BLaER1 treated with 17β-estradiol and CSF1 and Interleukin-3, amounts not matched to agents 10 nM and 100 nM (cell line): ENCODE measurements around the gene DGCR6L.
"Not testable (repeated sequence)": the region's sequence is repeated elsewhere in the genome, so short reads cannot be mapped to it uniquely, and the experiment has no call there.

Source experiments
- H3K27ac ChIP-seq, 11 experiments: shearing (Covaris generic); formaldehyde crosslinking; 2 replicates each; pipeline ENCODE4 v1.8.1; 2022
- H3K27me3 ChIP-seq, 11 experiments: shearing (Covaris generic); formaldehyde crosslinking; 2 replicates each; pipeline ENCODE4 v1.8.1; 2022
- H3K36me3 ChIP-seq, 11 experiments: shearing (Covaris generic); formaldehyde crosslinking; 2 replicates each; pipeline ENCODE4 v1.8.1; 2022
- H3K4me1 ChIP-seq, 10 experiments: shearing (Covaris generic); formaldehyde crosslinking; 2 replicates each; pipeline ENCODE4 v1.8.1; 2022
- H3K4me2 ChIP-seq, 11 experiments: shearing (Covaris generic); formaldehyde crosslinking; 2 replicates each; pipeline ENCODE4 v1.8.1; 2022
- H3K4me3 ChIP-seq, 10 experiments: shearing (Covaris generic); formaldehyde crosslinking; 2 replicates each; pipeline ENCODE4 v1.8.1; 2022
- H3K9ac ChIP-seq, 11 experiments: shearing (Covaris generic); formaldehyde crosslinking; 2 replicates each; pipeline ENCODE4 v1.8.1; 2022
- H3K9me3 ChIP-seq, 11 experiments: shearing (Covaris generic); formaldehyde crosslinking; replicated peaks in 1 of 11; 2 replicates each; pipeline ENCODE4 v1.8.1; 2022
- H4K20me1 ChIP-seq, 11 experiments: shearing (Covaris generic); formaldehyde crosslinking; 2 replicates each; pipeline ENCODE4 v1.8.1; 2022
- Cebpa-rat ChIP-seq, 11 experiments: shearing (Covaris generic); IDR thresholded peaks; 2 replicates each; pipeline ENCODE4 v1.8.1; 2022

Gene DGCR6L

DNA sequence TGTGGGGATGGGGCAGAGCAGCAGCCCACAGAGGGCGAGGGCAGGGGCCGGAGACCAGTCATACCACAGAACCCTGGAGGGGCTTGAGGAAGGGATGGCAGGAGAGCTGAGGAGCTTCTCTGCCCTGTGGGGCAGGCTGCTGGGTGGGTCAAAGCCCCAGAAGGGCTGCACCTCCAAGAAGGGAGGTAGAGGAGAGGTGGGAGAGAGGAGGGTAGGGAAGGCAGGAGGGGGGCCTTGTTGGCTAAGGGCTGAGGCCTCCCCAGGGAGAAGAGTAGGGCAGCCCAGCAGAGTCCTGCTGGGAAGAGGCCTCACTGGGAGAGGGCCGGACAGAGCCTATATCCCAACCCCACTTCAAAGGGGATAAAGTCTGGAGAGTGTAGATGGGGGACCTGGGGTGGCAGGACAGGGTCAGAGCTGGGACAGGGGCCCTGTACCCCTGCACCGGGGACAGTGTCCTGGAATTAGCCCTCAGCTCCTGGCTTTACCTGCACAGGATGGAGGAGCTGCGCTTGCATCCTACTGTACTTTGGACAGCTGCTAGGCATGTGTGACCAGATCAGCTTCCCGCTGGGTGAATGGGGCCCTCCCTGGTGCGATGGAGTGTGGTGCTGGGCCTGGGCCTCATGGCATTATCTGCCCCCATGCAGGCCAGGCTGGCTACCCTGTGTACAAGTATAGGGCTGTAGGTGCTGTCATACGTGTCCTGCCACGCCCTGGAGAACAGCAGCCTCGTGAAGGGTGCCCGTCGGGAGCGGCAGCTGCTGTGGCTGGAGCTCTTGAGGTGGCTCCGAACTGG lies 7.3 kb downstream of the DGCR6L start:
- H3K36me3 ChIP-seq: peaks cover 0 to 21% (median 0%) of the 10 kb centered on the region in 11 experiments; a peak in 3 of 22 replicates
- TF ChIP-seq Cebpa-rat (IDR thresholded peaks at IDR 0.05): no peak
- peaks cover 15 to 62% (median 46%) of the 10 kb centered on the region in 10 experiments for H3K4me1 ChIP-seq
- H3K9ac ChIP-seq: peak overlapping the region in 3 of 11 experiments; percentile 13 to 28 (median 13); a peak in 2 of 22 replicates
- peaks cover 8 to 31% (median 19%) of the 10 kb centered on the region in 11 experiments; a peak in 16 of 22 replicates for H4K20me1 ChIP-seq
- H3K4me2 ChIP-seq: peak overlapping the region in 8 of 11 experiments; percentile 7 to 54 (median 29); a peak in 11 of 22 replicates
- no peak overlapping the region for H3K27ac ChIP-seq
- H3K4me3 ChIP-seq: no peak overlapping the region
- no peaks in the 10 kb centered on the region for H3K9me3 ChIP-seq
- no peaks in the 10 kb centered on the region for H3K27me3 ChIP-seq

DNA sequence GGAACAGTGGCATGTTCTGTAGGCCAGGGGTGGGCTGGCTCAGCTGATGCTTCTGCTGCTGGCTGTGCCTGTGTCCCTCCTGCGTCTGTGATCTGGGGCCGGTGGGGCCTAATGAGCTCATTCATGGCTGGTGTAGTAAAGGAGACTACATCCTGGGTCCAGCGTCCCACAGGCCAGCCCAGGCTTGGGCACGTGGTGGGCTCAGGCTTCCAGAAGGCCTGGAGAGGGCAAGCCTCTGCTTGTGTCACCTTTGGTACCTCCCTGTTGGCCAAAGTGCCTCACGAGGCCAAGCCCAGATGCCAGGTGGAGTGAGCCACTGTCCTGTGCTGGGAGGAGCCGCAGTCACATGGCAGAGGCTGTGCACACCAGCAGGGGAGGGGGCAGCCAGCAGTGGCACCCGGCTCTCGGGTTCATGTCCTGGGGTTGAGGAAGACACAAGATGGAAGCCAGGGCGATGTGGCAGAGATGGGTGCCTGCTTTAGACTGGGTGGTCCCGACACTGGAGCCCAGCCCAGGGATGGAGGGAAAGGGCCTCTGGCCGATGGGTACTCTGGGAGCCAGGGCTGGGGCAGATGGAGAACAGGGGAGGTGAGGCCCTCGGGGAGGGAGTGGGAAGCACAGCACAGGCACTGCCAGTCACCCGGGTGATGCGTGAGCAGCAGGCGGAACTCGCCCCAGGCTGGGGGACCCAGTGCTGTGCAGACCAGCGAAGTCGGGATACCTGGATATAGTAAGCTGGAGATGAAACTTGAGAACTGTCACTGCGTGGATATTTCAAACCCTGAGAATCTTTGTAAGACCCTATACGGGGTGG lies 8.4 kb downstream of the DGCR6L start:
- Histone ChIP-seq H3K36me3 (peaks cover 0 to 21% (median 0%) of the 10 kb centered on the region in 11 experiments; a peak in 3 of 22 replicates), H3K4me1 (peaks cover 3 to 62% (median 46%) of the 10 kb centered on the region in 10 experiments), H4K20me1 (peaks cover 1 to 24% (median 9%) of the 10 kb centered on the region in 11 experiments; a peak in 15 of 22 replicates)
- not testable (repeated sequence) for H3K9me3 ChIP-seq, H3K27ac ChIP-seq, H3K4me3 ChIP-seq, H3K4me2 ChIP-seq, H3K27me3 ChIP-seq, H3K9ac ChIP-seq

DNA sequence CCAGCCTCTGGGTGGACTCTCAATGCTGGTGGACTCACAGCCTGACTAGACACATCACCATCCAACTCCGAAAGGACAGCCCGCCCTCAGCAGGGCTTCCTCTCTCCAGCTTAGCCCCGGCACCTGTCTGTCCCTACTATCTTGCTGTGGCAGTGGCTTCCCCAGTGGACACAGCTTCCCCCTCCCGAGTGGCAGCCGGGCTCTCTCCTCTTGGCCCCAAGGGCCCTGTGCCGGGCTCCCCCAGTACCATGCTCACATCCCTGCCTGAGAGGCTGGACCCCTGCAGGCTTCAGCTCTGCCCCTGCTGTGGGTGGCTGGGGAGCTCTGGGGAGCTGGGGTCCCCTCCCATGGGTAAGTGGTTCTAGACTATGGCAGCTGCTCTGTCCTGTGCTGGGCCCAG lies 9.1 kb downstream of the DGCR6L start:
- Histone ChIP-seq H3K36me3 (peaks cover 0 to 21% (median 0%) of the 10 kb centered on the region in 11 experiments; a peak in 3 of 22 replicates), H3K4me1 (peaks cover 0 to 62% (median 46%) of the 10 kb centered on the region in 10 experiments; a peak in 18 of 20 replicates), H4K20me1 (peaks cover 0 to 18% (median 3%) of the 10 kb centered on the region in 11 experiments; a peak in 10 of 22 replicates)
- H3K4me3 ChIP-seq, H3K27me3 ChIP-seq, H3K9me3 ChIP-seq, H3K27ac ChIP-seq, H3K4me2 ChIP-seq, H3K9ac ChIP-seq: not testable (repeated sequence)

DNA sequence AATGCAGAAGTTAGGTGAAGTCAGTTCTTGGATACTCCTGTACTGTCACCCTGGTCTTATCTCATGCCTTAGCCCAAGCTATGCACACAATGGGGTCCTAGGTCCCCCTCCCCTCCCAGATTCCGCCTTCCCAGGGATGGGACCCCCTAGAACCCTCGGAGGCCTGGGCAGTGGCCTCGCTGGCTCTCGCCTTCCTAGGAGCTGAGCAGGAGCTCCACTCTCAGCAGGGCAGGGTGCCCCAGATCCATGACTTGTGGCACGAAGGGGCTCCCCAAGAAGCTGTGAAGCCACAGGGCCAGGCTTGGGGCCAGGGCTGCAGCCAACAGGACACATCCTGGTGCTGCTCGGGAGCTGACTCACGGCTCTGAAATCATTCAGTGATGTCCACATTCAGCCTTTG lies 9.7 kb downstream of the DGCR6L start:
- not testable (repeated sequence) for H3K9me3 ChIP-seq, H3K27ac ChIP-seq, H3K27me3 ChIP-seq, H3K4me2 ChIP-seq, H3K9ac ChIP-seq, H3K4me3 ChIP-seq
- Histone ChIP-seq H4K20me1 (peaks cover 0 to 12% (median 0%) of the 10 kb centered on the region in 11 experiments; a peak in 6 of 22 replicates), H3K36me3 (peaks cover 0 to 16% (median 0%) of the 10 kb centered on the region in 11 experiments; a peak in 3 of 22 replicates), H3K4me1 (peaks cover 0 to 62% (median 45%) of the 10 kb centered on the region in 10 experiments; a peak in 18 of 20 replicates)

DNA sequence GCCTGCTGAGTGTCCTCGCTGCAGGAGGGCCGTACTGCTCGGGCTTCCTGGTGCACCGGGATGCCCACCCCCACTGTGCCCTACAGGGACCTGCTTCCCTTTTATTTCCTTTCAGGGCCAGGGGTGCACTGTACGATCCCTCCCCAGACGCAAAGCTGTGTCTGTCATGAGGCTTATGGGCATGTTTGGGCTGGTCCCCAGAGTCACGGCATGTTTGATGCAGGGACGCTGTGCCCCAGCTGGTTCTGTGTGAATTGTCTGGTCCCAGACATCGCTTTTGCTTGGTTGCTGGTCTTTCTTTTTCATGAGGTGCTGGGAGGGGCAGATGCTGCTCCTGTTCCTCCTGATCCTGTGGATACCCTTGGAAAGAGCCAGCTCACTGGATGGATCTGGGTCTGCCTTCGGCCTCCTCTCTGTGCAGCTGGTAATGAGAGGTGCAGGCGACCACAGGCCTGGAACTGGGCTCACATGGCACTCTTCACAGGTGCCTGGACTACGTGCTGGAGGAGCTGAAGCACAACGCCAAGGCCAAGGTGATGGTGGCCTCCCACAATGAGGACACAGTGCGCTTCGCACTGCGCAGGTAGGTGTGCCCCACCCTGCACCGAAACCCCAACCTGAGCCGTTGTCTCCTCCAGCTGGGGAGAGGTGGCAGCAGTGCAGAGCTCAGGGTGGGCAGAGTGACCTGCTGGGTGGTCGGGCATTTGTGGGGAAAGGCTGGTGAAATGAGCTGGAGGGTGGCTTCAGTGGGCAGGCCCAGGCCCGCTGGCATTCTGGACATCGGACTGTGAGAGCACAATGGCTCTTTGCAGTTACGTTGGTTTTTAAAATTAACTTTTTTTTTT lies 10.8 kb downstream of the DGCR6L start:
- H3K4me2 ChIP-seq: peak overlapping the region in 9 of 11 experiments; percentile 29 to 65 (median 55); a peak in 17 of 22 replicates
- not testable (repeated sequence) for H3K36me3 ChIP-seq, H4K20me1 ChIP-seq, H3K9ac ChIP-seq, H3K4me3 ChIP-seq, H3K9me3 ChIP-seq, H3K27ac ChIP-seq, H3K27me3 ChIP-seq
- H3K4me1 ChIP-seq: peaks cover 0 to 63% (median 44%) of the 10 kb centered on the region in 10 experiments; a peak in 18 of 20 replicates

DNA sequence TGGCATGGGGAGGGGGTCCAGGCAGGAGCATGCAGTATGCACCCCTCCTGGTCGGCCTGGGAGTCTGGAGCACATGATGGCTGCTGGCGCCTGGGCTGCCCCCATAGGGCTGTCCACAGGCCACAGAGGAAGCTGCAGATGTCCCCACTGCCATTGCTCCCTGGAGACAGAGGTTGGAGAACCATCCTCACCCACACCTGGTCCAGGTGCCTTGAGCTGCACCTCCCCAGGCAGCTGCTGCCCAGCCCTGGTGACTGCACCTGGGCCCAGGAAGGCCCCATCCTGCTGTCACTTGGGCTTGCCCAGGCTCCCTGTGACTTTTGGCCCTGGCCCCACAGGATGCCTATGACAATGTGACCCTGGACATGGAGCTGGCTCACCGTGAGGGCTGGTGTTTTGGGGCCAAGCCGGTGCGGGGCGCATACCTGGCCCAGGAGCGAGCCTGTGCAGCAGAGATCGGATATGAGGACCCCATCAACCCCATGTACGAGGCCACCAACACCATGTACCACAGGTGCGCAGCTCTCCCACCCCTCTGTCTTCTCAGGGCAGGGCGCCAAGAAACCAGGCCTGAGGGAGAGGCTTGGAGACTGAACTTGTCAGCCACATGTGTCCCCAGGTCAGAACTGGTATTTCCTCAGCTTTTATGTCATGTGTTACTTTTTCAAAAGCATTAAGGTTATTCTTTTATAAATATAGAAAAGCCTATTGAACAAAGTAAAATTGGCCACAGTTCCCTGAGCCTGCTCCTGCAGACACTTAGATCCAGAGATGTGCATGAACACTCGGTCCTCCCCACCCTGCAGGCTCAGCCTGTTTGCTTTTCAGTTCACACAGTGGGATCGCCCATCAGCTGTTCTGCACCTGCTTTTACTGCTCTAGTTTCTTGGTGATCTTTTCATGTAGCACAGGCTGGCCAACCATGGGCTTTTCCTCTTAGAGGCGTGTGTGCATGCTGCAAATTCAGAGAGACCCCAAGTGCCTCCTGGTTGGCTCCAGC lies 12.1 kb downstream of the DGCR6L start:
- not testable (repeated sequence) for H3K9ac ChIP-seq, H3K27ac ChIP-seq, H3K9me3 ChIP-seq, H3K4me3 ChIP-seq, H3K27me3 ChIP-seq, H3K36me3 ChIP-seq, H4K20me1 ChIP-seq
- Histone ChIP-seq H3K4me1 (peaks cover 0 to 60% (median 42%) of the 10 kb centered on the region in 10 experiments; a peak in 18 of 20 replicates), H3K4me2 (peak overlapping the region in 9 of 11 experiments; percentile 21 to 77 (median 65); a peak in 19 of 22 replicates)

DNA sequence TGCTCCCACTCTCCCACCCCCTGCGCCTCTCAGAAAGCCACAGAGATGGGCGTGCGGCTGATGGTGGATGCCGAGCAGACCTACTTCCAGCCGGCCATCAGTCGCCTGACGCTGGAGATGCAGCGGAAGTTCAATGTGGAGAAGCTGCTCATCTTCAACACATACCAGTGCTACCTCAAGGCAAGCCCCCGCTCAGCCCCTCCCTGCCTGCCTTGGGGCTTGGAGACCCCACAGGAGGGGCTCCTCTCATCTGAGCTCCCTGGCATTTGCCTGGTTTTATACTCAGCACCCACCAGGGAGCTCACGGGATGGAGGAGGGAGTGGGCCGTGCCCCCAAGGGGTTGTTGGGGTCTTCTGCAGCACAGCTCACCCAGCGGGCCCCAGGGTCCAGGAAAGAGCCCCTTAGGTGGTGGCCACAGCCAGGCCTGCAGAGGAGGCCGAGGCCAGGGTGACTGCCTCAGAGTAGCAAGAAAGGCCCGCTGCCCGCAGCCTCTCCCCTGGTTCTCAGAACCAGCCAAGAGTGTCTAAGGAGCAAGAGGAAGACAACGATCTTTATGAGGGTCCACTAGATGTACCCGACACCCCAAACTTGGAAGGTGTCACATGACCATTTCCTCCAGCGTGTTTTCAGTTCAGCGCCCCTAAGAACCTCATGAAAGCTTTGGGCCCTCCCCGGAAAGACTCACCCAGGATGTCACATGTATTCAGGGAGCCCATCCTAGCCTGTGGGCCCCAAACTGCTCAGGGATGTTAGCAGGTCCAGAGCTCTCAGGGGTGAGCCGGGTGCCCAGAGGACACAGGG lies 13.0 kb downstream of the DGCR6L start:
- not testable (repeated sequence) for H3K36me3 ChIP-seq, H3K4me3 ChIP-seq, H3K9ac ChIP-seq, H3K9me3 ChIP-seq, H3K27ac ChIP-seq, H3K27me3 ChIP-seq, H4K20me1 ChIP-seq
- peaks cover 0 to 57% (median 37%) of the 10 kb centered on the region in 10 experiments; a peak in 18 of 20 replicates for H3K4me1 ChIP-seq
- peak overlapping the region in 9 of 11 experiments; percentile 21 to 77 (median 55); a peak in 19 of 22 replicates for H3K4me2 ChIP-seq
